ENCODE results near the gene ASCC1. TPM values are rescaled to one million over a fixed set of nuclear protein-coding genes. Genes with fewer than 3 reads are reported as not detected.
"Not testable (repeated sequence)": the region's sequence is repeated elsewhere in the genome, so short reads cannot be mapped to it uniquely, and the experiment has no call there.

The ASCC1 gene
- total RNA-seq, 1 donor = 11.0 TPM

DNA sequence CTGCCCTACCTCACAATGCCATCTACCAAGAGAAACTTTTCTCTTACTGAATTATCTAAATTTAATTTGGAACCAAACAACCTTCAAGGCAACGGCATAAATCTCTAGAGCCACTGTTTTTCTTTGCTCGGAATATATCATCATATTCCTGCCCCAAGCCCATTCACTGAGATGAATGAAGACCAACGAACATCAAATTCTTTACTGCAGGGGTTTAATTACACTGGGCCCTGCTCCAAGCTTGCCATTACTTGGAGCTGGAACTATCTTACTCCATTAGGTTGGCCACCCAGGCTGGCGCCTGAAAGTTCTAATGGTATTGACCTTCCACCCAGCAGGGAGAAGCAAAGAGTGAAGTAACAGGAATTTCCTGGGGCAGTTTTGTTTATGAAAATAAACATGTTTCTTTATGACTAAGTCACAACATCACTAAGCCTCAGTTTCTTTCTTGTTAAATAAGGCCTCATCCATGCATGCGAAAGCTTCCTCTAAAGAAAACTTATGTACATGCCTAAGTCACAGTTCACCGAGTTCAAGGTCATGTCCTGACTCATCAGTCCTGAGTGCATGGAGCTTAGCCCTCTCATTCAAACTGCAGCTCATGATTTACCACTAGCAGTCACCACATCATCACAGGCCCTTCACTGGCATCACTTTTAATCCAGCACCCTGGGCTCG, 42.3 kb downstream of the ASCC1 start:
- no peak for DNase-seq (ENCODE audit: low read depth in 2 of 3, low spot score in 2 of 3)

DNA sequence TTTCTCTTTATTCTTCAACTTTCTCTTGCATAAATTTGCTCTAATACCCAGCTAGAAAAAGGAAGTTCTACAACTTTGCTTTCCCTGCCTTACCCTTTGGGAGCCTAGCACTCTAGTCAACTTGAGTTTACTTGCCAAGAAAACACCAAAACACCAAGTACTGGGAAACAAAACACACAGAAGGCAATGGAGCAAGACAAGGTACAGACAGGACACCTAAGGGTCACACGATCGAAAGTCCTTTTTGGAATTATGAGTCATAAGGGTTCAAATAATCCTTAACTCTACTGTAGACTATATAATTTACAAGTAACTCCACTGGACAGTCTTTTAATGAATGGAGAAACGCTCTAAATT, 42.8 kb downstream of the ASCC1 start:
- no peak for DNase-seq (ENCODE audit: low read depth in 2 of 3, low spot score in 2 of 3)

DNA sequence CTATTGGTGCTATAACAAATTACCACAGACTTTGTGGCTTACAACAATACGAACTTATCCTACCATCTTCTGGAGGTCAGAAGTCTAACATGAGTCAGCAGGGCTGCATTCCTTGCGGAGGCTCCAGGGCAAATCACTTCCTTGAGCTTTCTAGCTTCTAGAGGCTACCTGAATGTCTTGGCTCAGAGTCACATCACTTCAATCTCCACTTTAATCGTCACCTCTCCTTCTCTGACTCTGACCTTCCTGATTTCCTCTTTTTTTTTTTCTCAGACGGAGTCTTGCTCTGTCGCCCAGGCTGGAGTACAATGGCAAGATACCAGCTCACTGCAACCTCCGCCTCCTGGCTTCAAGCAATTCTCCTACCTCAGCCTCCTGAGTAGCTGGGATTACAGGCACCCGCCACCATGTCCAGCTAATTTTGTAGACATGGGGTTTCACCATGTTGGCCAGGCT, 44.9 kb downstream of the ASCC1 start:
- peak in 1 of 3 donors; percentile 11 for DNase-seq (ENCODE audit: low read depth in 2 of 3, low spot score in 2 of 3)

DNA sequence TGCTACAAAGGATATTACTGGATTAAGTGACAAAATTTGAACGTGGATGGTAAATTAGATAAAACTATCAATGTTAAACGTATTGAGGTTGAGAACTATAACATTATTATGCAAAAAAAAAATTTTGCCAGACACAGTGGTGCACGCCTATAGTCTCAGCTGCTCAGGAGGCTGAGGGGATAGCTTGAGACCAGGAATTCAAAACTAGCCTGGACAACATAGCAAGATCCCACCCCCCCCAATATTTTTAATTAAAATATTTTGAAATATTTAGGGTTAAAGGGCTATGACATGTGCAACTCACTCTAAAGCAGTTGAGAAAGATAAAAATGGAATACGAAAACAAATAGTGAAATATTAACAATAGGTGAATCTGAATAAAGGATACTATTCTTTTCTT, 45.3 kb downstream of the ASCC1 start:
- DNase-seq (ENCODE audit: low read depth in 2 of 3, low spot score in 2 of 3) = no peak

DNA sequence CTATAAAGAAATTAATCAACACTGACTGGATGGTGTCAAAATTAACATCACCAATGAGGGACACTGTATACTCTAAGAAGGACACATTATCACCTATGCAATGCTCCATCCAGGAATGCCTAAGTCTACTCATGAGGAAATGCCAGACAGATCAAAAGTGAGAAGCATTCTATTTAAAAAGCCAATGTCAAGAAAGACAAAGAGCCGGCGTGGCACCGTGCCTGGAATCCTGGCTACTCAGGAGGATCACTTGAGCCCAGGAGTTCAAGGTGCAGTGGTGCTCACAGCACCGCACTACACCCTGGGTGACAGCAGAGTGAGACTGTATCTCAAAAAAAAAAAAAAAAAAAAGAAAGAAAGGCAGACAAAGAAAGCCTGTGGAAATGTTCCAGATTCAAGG, 45.8 kb downstream of the ASCC1 start:
- no peak for DNase-seq (ENCODE audit: low read depth in 2 of 3, low spot score in 2 of 3)

DNA sequence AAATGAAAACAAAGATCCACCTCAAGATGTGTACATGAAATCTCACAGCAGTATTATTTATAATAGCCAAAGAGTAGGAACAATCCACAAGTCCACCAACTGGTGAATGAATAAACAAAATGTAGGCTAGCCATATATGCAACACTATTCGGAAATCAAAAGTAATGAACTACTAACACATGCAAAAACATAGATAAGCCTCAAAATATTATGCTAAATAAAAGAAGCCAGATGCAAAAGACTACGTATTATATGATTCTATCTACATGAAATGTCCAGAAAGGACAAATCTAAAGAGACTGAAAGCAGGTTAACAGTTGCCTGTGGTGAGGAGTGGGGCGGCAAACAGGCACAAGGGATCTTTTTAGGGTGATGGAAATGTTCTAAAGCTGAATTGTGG, 49.0 kb downstream of the ASCC1 start:
- no peak for DNase-seq (ENCODE audit: low read depth in 2 of 3, low spot score in 2 of 3)

DNA sequence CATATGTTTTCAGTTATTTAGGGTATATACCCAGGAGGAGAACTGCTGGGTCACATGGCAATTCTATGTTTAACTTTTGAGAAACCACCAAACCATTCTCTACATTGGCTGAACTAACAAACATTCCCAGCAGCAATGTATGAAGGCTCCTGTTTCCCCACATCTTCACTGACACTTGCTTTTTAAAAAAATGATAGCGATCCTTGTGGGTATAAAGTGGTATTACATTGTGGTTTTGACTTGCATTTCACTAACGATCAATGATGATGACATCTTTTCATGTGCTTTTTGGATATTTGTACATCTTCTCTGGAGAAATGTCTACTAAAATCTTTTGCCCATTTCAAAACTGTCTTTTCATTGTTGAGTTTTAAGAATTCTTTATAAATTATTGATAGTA, 51.5 kb downstream of the ASCC1 start:
- DNase-seq (ENCODE audit: low read depth in 2 of 3, low spot score in 2 of 3) = no peak

DNA sequence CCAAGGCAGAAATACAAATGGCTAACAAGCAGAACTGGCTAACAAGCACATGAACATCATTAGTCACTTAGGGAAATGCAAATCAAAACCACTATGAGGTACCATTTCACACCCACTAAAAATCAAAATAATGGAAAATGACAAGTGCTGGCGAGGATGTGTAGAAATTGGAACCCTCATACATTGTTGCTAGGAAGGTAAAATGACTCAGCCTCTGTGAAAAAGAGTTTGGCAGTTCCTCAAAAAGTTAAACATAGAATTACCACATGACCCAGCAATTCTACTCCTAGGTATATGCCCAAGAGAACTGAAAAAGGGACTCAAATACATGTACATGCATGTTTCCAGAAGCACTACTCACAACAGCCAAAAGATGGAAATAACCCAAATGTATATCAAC, 53.1 kb downstream of the ASCC1 start:
- peak in 1 of 3 donors; percentile 25 for DNase-seq (ENCODE audit: low read depth in 2 of 3, low spot score in 2 of 3)

DNA sequence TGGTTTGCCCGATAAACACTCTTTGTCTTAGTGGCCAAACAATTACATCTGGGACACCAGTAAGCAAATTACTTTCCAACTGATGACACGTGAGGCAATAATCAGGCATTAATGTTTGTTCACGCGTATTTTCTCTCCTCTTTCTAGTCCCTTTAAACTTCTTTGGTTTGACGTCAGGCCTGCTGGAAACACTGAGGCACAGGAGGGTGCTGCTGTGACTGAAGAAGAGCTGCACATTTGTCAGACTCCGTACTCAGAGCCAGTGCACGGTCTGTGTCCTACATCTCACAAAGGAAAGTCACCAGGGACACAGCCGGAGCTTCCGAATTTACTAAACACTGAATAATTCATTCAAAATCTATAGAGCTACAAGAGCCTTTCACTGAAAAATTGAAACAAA, 57.9 kb downstream of the ASCC1 start:
- DNase-seq (ENCODE audit: low read depth in 2 of 3, low spot score in 2 of 3) = no peak

DNA sequence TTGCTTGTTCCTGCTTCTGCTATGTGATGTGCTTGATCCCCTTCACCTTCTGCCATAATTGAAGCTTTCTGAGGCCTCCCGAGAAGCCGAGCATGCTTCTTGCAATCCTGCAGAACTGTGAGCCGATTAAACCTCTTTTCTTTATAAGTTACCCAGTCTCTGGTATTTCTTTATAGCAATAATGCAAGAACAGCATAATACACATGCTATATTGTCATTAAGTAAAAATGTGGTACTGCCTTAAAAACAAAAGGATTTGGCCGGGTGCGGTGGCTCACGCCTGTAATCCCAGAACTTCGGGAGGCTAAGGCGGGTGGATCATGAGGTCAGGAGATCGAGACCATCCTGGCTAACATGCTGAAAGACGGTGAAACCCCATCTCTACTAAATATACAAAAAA, 59.9 kb downstream of the ASCC1 start:
- DNase-seq (ENCODE audit: low read depth in 2 of 3, low spot score in 2 of 3) = no peak

DNA sequence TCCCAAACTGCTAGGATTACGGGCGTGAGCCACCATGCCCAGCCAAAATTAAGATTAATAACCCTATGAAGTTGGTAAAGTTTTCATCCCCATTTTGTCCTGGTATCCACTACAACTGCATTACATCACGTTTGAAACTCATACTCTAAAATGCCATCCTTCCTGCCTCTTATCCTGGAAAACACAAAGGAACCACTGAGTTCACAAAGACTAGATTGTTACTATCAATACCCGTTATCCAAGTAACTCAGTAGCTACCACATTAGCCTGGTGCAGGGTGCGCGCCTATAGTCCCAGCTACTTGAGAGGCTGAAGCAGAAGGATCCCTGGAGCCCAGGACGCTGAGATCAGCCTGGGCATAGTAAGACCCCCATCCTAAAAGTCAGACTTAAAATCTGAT, 63.8 kb downstream of the ASCC1 start:
- DNase-seq (ENCODE audit: low read depth in 2 of 3, low spot score in 2 of 3) = no peak

DNA sequence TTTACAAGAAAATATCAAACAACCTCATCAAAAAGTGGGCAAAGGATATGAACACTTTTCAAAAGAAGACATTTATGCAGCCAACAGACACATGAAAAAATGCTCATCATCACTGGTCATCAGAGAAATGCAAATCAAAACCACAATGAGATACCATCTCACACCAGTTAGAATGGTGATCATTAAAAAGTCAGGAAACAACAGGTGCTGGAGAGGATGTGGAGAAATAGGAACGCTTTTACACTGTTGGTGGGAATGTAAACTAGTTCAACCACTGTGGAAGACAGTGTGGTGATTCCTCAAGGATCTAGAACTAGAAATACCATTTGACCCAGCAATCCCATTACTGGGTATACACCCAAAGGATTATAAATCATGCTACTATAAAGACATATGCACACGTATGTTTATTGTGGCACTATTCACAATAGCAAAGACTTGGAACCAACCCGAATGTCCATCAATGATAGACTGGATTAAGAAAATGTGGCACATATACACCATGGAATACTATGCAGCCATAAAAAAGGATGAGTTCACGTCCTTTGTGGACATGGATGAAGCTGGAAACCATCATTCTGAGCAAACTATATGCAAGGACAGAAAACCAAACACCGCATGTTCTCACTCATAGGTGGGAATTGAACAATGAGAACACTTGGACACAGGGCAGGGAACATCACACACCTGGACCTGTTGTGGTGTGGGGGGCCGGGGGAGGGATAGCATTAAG, 65.2 kb downstream of the ASCC1 start:
- DNase-seq (ENCODE audit: low read depth in 2 of 3, low spot score in 2 of 3) = not testable (repeated sequence)

DNA sequence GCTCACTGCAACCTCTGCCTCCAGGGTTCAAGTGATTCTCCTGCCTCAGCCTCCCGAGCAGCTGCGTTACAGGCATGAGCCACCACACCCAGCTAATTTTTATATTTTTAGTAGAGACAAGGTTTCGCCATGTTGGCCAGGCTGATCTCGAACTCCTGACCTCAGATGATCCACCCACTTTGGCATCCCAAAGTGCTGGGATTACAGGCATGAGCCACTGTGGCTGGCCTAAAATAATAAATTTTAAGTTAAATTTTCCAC, 68.8 kb downstream of the ASCC1 start:
- not testable (repeated sequence) for DNase-seq (ENCODE audit: low read depth in 2 of 3, low spot score in 2 of 3)

DNA sequence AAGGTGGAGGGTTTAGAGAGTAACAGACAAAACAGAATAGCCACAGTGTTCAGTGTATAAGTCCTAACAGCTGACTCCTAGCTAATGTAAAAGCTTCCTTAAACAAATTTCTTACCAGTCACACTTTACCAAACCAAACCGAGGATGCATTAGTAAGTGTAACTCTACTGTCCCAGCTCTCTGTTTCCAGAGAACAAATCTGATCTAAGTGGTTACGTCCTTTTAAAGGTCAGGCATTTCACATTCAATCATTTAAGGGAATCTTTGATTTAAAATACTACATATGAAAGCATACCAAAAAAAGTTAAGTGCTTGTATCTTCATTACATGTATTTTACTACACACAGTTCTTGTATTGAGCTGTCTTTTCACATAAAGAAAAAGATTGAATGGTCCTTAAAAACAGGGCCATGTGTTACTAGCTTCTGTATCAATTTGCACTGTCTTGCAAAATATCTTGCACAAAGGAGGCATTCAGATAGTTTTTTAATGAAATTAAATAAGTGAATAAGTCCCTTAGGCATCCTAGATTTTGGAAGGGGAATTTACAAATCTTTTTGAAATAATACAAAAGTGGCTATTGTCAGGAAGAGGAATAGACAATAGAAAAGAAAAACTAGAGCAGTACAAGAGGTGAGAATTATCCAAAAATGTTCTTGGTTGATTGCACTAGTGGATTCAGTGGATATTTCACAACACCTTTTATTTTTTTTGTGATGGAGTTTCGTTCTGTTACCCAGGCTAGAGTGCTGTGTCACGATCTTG, 69.3 kb downstream of the ASCC1 start:
- no peak for DNase-seq (ENCODE audit: low read depth in 2 of 3, low spot score in 2 of 3)

DNA sequence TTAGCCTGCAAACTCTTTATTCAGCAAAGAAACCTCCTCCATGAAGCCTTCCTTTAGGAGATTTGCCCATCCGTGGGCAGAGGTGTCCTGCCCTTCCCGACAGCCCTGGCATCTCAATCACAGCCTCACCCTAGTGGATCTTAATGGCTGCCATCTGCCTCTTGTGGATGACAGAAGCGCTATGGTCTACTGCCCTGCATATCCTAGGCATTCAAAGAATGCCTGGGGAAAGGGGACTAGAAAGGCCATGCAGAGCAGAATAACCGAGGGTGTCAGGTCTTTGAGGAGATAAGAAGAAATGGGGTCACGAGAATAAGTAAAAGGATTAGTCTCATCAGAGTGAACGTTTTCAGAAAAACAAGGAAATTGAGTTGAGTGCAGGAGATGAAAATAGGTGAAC, 70.0 kb downstream of the ASCC1 start:
- DNase-seq (ENCODE audit: low read depth in 2 of 3, low spot score in 2 of 3) = no peak

DNA sequence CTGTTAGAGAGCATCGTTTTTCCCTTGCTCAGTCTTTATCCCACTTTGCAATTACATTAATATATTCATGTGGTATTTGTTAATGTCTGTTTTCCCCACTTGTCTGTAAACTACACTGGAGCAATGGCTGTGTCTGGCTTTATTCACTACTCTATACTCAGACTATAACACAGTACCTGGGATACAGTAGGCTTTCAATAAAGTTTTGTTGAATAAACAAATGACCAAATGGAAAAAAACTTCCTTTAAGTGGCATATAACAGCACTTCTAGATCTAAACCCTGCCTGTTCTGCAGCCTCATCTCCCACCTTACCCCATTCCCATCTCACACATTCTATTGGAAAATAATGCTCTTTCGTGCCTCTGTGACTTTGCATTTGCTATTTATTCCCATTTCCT, 70.4 kb downstream of the ASCC1 start:
- DNase-seq (ENCODE audit: low read depth in 2 of 3, low spot score in 2 of 3) = no peak

DNA sequence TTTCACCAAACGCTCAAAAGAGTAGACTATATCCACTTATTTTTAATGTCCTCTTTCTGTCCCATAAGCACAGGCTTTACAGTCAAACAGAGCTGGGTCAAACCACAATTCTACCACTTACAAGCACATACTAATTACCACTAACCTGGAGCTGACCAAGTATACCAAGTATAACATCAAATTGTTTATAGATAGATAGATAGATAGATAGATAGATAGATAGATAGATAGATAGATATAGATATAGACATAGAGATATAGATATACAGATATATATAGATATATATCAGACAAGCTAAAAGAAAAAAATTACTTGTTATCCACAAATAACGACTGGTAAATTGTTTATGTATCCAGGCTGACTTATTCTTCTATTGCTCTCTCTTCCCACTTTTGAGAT, 75.2 kb downstream of the ASCC1 start:
- no peak for DNase-seq (ENCODE audit: low read depth in 2 of 3, low spot score in 2 of 3)

DNA sequence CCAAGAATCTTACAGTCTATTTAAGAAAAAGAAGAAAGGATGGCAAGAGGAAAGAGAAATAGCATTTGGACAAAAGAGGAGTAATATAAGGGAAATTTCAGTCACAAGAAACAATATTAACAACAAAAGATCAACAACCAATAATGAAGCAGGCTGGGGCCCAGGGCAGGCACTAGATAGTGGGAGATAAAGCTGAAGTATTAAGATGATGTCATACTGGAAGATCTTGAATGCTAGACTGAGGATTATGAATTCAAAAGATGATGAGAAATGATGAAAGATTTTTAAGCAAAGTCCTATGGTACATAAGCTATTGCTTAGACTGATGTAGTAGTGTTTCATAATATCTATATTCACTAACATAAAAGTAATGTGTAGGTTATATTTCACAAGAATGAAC, 75.9 kb downstream of the ASCC1 start:
- DNase-seq (ENCODE audit: low read depth in 2 of 3, low spot score in 2 of 3) = no peak

DNA sequence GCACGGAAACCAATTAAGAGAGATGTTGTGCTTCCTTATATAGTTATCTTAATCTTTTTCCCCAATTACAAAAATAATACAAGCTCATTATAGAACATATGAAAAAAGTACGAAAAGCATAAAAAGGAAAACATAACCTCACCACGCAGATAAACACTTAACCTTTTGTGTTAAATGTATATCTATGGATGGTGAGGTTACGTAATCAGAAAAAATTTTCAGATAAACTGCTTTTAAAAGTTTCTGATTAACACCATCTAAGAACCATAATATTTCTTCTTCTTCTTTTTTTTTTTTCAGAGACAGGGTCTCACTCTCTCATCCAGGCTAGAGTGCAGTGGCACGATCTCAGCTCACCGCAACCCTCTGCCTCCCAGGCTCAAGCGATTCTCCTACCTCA, 78.5 kb downstream of the ASCC1 start:
- DNase-seq (ENCODE audit: low read depth in 2 of 3, low spot score in 2 of 3) = no peak

DNA sequence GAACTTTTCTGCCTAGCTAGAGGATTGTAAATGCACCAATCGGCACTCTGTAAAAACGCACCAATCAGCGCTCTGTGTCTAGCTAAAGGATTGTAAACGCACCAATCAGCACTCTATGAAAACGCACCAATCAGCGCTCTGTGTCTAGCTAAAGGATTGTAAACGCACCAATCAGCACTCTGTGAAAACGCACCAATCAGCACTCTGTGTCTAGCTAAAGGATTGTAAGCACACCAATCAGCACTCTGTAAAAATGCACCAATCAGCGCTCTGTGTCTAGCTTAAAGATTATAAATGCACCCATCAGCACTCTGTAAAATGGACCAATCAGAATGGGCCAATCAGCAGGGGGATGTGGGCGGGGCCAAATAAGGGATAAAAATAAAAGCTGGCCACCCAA, 79.9 kb downstream of the ASCC1 start:
- DNase-seq (ENCODE audit: low read depth in 2 of 3, low spot score in 2 of 3) = not testable (repeated sequence)

DNA sequence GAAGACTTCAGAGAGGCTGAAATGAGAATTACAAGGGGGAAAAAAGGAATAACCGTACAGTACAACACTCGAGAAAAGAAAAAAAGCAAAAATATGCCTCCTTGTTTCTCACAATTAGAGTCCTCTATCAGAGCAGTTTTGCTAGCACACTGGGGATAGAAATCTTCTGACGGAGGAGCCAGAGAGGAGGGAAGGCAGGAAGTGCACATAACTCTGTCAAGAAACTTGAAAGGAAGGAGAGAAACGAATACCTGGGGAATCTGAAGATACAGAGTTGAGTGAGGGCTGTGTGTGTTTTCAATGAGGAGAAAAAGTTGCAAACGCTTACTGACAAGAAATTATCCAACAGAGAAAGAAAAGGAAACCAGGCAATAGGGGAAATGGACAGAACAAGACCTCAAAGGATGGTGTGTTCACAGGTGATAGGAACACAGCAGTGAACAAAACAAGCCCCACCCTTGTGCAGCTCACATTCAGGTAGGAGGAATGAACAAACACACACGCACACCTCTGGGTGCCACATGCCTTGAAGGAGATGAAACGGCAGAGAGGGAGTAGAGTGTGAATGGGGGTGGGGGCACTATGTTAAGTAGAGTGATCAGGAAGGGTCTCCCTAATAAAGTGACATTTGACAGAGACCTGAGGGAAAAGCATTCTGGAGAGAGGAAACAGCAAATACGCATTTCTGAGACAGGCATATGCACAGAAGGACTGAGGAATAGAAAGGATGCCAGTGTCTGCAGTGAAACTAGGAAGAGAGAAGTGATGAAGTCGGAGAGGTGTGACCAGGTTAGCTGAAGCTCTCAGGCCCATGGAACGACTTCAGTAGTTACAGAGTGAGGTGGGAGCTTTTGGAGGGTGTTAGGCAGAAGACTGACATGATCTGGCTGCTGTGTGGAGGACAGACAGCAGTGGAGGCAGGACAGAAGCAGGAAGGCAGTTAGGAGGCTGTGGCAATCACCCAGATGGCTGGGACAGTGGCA, 81.0 kb downstream of the ASCC1 start:
- no peak for DNase-seq (ENCODE audit: low read depth in 2 of 3, low spot score in 2 of 3)
